Suprapubic skin (tissue), 4 donors: ENCODE data around the gene DDIAS. TPM values are rescaled to one million over a fixed set of nuclear protein-coding genes. Genes with fewer than 3 reads are reported as not detected.

Experiments
- DNase-seq, 2 donors: peaks; one replicate each; pipeline ENCODE4 v3.0.0-alpha.2; 2019; ENCODE audit warnings: low spot score in 2 of 2
- H3K27ac ChIP-seq: fragments of 200-600 bp; sonication (generic); one replicate; pipeline ENCODE4 v1.5.1; 2019
- H3K27me3 ChIP-seq: fragments of 200-600 bp; sonication (generic); one replicate; pipeline ENCODE4 v1.5.1; 2019
- H3K36me3 ChIP-seq: fragments of 200-600 bp; sonication (generic); one replicate; pipeline ENCODE4 v1.5.1; 2019
- H3K4me1 ChIP-seq: fragments of 200-600 bp; sonication (generic); one replicate; pipeline ENCODE4 v1.5.1; 2019
- H3K4me3 ChIP-seq: fragments of 200-600 bp; sonication (generic); one replicate; pipeline ENCODE4 v1.5.1; 2019; ENCODE audit warnings: mild to moderate bottlenecking
- H3K9me3 ChIP-seq: fragments of 200-600 bp; sonication (generic); one replicate; pipeline ENCODE4 v1.5.1; 2019
- EP300 ChIP-seq: sonication (generic); formaldehyde crosslinking; IDR thresholded peaks from one replicate; pipeline ENCODE4 v1.6.1; 2017; ENCODE audit warnings: antibody characterized with exemption
- WGBS: methylation state at CpG from one replicate; pipeline ENCODE4 v1.1.5; 2018; 5-methylcytosine and 5-hydroxymethylcytosine counted together
- total RNA-seq, 4 donors: library from RNA; depleted of rRNA; stranded (reverse); fragments of >200 nt; gene quantifications; one replicate each; pipeline ENCODE4 v1.1.0, GENCODE V29; 2016

DDIAS gene
- total RNA-seq, 4 donors from 2014 or later = 1.5 to 5.7 (median 4.1) TPM

DNA sequence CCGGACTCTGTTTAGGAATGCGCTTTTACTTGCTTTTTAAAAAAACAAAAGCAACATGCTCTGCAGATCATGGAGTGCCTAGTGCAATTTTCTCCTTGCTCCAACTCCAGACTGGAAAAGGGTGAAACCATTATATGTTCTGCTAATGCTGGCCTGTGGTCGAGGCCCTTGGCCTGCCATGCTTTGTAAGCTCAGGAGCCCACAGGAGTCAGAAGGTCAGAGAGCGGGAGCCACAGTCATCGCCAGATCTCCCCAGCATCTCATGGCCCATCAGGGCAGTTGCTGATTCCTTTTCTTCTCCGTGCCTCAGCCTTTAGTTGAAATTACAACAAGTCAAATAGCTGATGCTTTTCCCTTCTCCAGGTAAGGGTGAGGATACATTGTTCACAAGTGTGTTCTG is 80.3 kb downstream of the DDIAS start:
- 95% methylated on average over 6 of the region's 6 CpGs for WGBS
- peaks cover 31% of the 10 kb centered on the region for H3K36me3 ChIP-seq
- peaks cover 16% of the 10 kb centered on the region for H3K4me1 ChIP-seq
- H3K4me3 ChIP-seq = no peak overlapping the region
- no peak overlapping the region for H3K27ac ChIP-seq
- no peaks in the 10 kb centered on the region for H3K9me3 ChIP-seq
- no peaks in the 10 kb centered on the region for H3K27me3 ChIP-seq
- TF ChIP-seq EP300 = no peak
- no peak for DNase-seq

Other genes starting within 250 kb of the DDIAS start
- gene FAM181B, start 167.9 kb upstream of the DDIAS start, total RNA-seq = under 1 TPM; 0.18 to 0.42 (median 0.31) TPM
- gene PRCP, start 1.3 kb upstream of the DDIAS start, total RNA-seq = 10 to 100 TPM; 36.0 to 50.9 (median 50.4) TPM
- gene RAB30, start 170.2 kb downstream of the DDIAS start, total RNA-seq = 10 to 100 TPM; 14.1 to 38.1 (median 24.4) TPM